GM23248 (cell line): ENCODE data around the gene ENTREP3.

Experiments used
- EZH2 ChIP-seq: fragments of 200-600 bp; sonication (generic); IDR thresholded peaks from 2 replicates; pipeline ENCODE4 v1.6.1; 2018; ENCODE audit warnings: antibody characterized with exemption, mild to moderate bottlenecking; ENCODE audit not compliant: insufficient read depth, poor library complexity, severe bottlenecking
- EZH2phosphoT487 ChIP-seq: fragments of 200-600 bp; sonication (generic); IDR thresholded peaks from 2 replicates; pipeline ENCODE4 v1.6.1; 2018; ENCODE audit warnings: antibody characterized with exemption, moderate library complexity, mild to moderate bottlenecking, low read depth; ENCODE audit not compliant: insufficient read depth

DNA sequence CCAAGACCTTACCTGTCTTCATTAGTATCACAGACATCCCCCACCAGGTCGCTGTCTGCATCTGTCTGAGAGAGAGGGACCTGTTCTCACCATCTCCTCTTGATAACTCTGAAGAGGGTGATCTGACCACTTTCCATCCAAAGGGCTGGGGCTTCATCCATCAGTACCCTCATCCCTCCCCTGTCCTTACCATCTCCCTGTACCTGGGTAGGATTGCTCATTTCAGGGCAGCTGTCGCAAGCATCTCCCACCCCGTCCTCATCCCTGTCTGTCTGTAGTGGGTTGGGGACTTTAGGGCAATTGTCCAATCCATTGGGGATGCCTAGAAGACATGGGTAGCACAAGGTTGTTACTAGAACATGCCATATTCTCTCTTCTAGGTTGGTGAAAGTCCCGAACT, 55.5 kb downstream of the ENTREP3 start:
- TF ChIP-seq EZH2 (no peak), EZH2phosphoT487 (no peak)
